Liver (tissue), 9 donors: ENCODE data around the gene SNCB. TPM values are rescaled to one million over a fixed set of nuclear protein-coding genes. Genes with fewer than 3 reads are reported as not detected.

Source experiments
- DNase-seq: peaks from one replicate; pipeline ENCODE4 v3.0.0-alpha.2; 2017; ENCODE audit warnings: low spot score
- H3K27ac ChIP-seq, 2 donors: one replicate each; pipeline ENCODE4 v1.7.0; 2013; ENCODE audit warnings: inconsistent platforms in 2 of 2, low read length in 2 of 2, control low read depth in 1 of 2, low read depth in 1 of 2, mild to moderate bottlenecking in 1 of 2
- H3K27me3 ChIP-seq, 4 donors: one replicate each; pipeline versions ENCODE4 v1.6.1 to v1.7.0; 2013; ENCODE audit warnings: low read length in 3 of 4, inconsistent platforms in 1 of 4, mild to moderate bottlenecking in 1 of 4, moderate library complexity in 1 of 4; ENCODE audit not compliant: control insufficient read depth in 4 of 4, insufficient read depth in 4 of 4
- H3K36me3 ChIP-seq, 4 donors: one replicate each; pipeline versions ENCODE4 v1.6.1 to v1.7.0; 2013; ENCODE audit warnings: low read length in 3 of 4, mild to moderate bottlenecking in 3 of 4, low read depth in 1 of 4, moderate library complexity in 1 of 4; ENCODE audit not compliant: control insufficient read depth in 4 of 4, insufficient read depth in 3 of 4
- H3K4me1 ChIP-seq, 4 donors: one replicate each; pipeline versions ENCODE4 v1.6.1 to v1.7.0; 2013; ENCODE audit warnings: low read length in 3 of 4, mild to moderate bottlenecking in 3 of 4, moderate library complexity in 1 of 4; ENCODE audit not compliant: control insufficient read depth in 4 of 4, insufficient read depth in 4 of 4
- H3K4me3 ChIP-seq, 3 donors: one replicate each; pipeline versions ENCODE4 v1.6.1 to v1.7.0; 2013; ENCODE audit warnings: low read length in 3 of 3, control low read depth in 1 of 3, low read depth in 1 of 3, mild to moderate bottlenecking in 1 of 3
- H3K9ac ChIP-seq, 2 donors: one replicate each; pipeline ENCODE4 v1.7.0; 2013; ENCODE audit warnings: low read length in 2 of 2, mild to moderate bottlenecking in 2 of 2, moderate library complexity in 2 of 2, control low read depth in 1 of 2, low read depth in 1 of 2
- H3K9me3 ChIP-seq, 4 donors: one replicate each; pipeline versions ENCODE4 v1.6.1 to v1.7.0; 2013; ENCODE audit warnings: low read length in 3 of 4; ENCODE audit not compliant: control insufficient read depth in 4 of 4
- ATF3 ChIP-seq: IDR thresholded peaks from 2 replicates; pipeline ENCODE4 v1.6.1; 2016; ENCODE audit warnings: antibody characterized with exemption
- EGR1 ChIP-seq, 2 donors: IDR thresholded peaks; 2 replicates each; pipeline ENCODE4 v1.6.1; 2016 to 2018; ENCODE audit warnings: antibody characterized with exemption in 2 of 2, low read depth in 2 of 2
- FOXA1 ChIP-seq: IDR thresholded peaks from 2 replicates; pipeline ENCODE4 v1.6.1; 2016; ENCODE audit warnings: antibody characterized with exemption
- GABPA ChIP-seq, 2 donors: IDR thresholded peaks in 1 of 2; conservative IDR thresholded peaks in 1 of 2; 2 replicates each; pipeline ENCODE4 v1.6.1; 2016; ENCODE audit warnings: antibody characterized with exemption in 2 of 2, mild to moderate bottlenecking in 1 of 2, moderate library complexity in 1 of 2
- HNF4A ChIP-seq, 2 donors: conservative IDR thresholded peaks; 2 replicates each; pipeline ENCODE4 v1.6.1; 2016; ENCODE audit warnings: antibody characterized with exemption in 2 of 2, mild to moderate bottlenecking in 2 of 2
- HNF4G ChIP-seq: IDR thresholded peaks from 2 replicates; pipeline ENCODE4 v1.6.1; 2016; ENCODE audit warnings: antibody characterized with exemption
- JUND ChIP-seq, 2 donors: IDR thresholded peaks; 2 replicates each; pipeline ENCODE4 v1.6.1; 2016; ENCODE audit warnings: antibody characterized with exemption in 2 of 2
- MAX ChIP-seq: IDR thresholded peaks from 2 replicates; pipeline ENCODE4 v1.6.1; 2016; ENCODE audit warnings: antibody characterized with exemption
- NR2F2 ChIP-seq: IDR thresholded peaks from 2 replicates; pipeline ENCODE4 v1.6.1; 2016; ENCODE audit warnings: antibody characterized with exemption
- RAD21 ChIP-seq, 2 donors: IDR thresholded peaks; 2 replicates each; pipeline ENCODE4 v1.6.1; 2016; ENCODE audit warnings: antibody characterized with exemption in 2 of 2, mild to moderate bottlenecking in 2 of 2
- RXRA ChIP-seq, 2 donors: IDR thresholded peaks; 2 replicates each; pipeline ENCODE4 v1.6.1; 2017 to 2018; ENCODE audit warnings: antibody characterized with exemption in 2 of 2, mild to moderate bottlenecking in 1 of 2
- SP1 ChIP-seq: IDR thresholded peaks from 2 replicates; pipeline ENCODE4 v1.6.1; 2018; ENCODE audit warnings: antibody characterized with exemption, mild to moderate bottlenecking
- TAF1 ChIP-seq: conservative IDR thresholded peaks from 2 replicates; pipeline ENCODE4 v1.6.1; 2016; ENCODE audit warnings: antibody characterized with exemption, mild to moderate bottlenecking
- YY1 ChIP-seq: IDR thresholded peaks from 2 replicates; pipeline ENCODE4 v1.6.1; 2016; ENCODE audit warnings: antibody characterized with exemption, mild to moderate bottlenecking
- WGBS: extraction: QIAGEN DNeasy Blood & Tissue Kit; methylation state at CpG from one replicate; pipeline ENCODE4 v1.1.7; 2013; 5-methylcytosine and 5-hydroxymethylcytosine counted together
- polyA plus RNA-seq, 2 donors: library from polyadenylated mRNA; stranded (reverse) in 1 of 2; unstranded in 1 of 2; fragments of 200-250 nt in 1 of 2; fragments of >200 nt in 1 of 2; fragmentation: Nextera tagmentation in 1 of 2; extraction: Ambion mirVana in 1 of 2; gene quantifications; one replicate each; pipeline versions ENCODE4 v1.2.1 to v1.2.3, GENCODE V29; 2013 to 2015
- total RNA-seq, 2 donors: library from RNA; depleted of rRNA; stranded (reverse); fragments of >200 nt; gene quantifications; one replicate each; pipeline ENCODE4 v1.2.3, GENCODE V29; 2014
- TF ChIP-seq, protein P1 (sequence below): fragments of 150-350 bp; IDR thresholded peaks from 2 replicates; pipeline ENCODE4 v1.5.1; 2017; ENCODE audit warnings: improper control_type of control experiment, low read depth, low read length; ENCODE audit not compliant: missing input control
- TF ChIP-seq, protein P2 (sequence below): IDR thresholded peaks from 2 replicates; pipeline ENCODE4 v1.6.1; 2016; ENCODE audit warnings: antibody characterized with exemption
- TF ChIP-seq, protein P3 (sequence below): IDR thresholded peaks from 2 replicates; pipeline ENCODE4 v1.6.1; 2016; ENCODE audit warnings: antibody characterized with exemption, mild to moderate bottlenecking
- donor health status: healthy.
- donor health status: healthy.
- donor health status: healthy.
- donor health status: healthy.
- donor health status: healthy.

The SNCB gene
- total and polyA plus RNA-seq, 4 donors = not detected

- Histone ChIP-seq H3K36me3 (no peaks in the 10 kb centered on the region), H3K4me3 (no peak overlapping the region), H3K27ac (no peak overlapping the region), H3K27me3 (peaks cover 0 to 2% (median 0%) of the 10 kb centered on the region in 4 donors), H3K9me3 (no peaks in the 10 kb centered on the region), H3K9ac (no peak overlapping the region), H3K4me1 (peaks cover 0 to 11% (median 7%) of the 10 kb centered on the region in 4 donors)
- no peak for DNase-seq
- 57% methylated on average over 19 of the region's 19 CpGs for WGBS
- TF ChIP-seq HNF4A (conservative IDR thresholded peaks at IDR 0.05) = no peak
- TF ChIP-seq, protein P1, sequence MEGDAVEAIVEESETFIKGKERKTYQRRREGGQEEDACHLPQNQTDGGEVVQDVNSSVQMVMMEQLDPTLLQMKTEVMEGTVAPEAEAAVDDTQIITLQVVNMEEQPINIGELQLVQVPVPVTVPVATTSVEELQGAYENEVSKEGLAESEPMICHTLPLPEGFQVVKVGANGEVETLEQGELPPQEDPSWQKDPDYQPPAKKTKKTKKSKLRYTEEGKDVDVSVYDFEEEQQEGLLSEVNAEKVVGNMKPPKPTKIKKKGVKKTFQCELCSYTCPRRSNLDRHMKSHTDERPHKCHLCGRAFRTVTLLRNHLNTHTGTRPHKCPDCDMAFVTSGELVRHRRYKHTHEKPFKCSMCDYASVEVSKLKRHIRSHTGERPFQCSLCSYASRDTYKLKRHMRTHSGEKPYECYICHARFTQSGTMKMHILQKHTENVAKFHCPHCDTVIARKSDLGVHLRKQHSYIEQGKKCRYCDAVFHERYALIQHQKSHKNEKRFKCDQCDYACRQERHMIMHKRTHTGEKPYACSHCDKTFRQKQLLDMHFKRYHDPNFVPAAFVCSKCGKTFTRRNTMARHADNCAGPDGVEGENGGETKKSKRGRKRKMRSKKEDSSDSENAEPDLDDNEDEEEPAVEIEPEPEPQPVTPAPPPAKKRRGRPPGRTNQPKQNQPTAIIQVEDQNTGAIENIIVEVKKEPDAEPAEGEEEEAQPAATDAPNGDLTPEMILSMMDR = no peak
- no peak for TF ChIP-seq SP1
- TF ChIP-seq HNF4G = no peak
- TF ChIP-seq EGR1 (IDR thresholded peaks at IDR 0.05; ENCODE audit: low read depth in 2 of 2) = no peak
- TF ChIP-seq TAF1 = no peak
- no peak for TF ChIP-seq RAD21 (IDR thresholded peaks at IDR 0.05)
- no peak for TF ChIP-seq RXRA (IDR thresholded peaks at IDR 0.05)
- TF ChIP-seq, protein P2, sequence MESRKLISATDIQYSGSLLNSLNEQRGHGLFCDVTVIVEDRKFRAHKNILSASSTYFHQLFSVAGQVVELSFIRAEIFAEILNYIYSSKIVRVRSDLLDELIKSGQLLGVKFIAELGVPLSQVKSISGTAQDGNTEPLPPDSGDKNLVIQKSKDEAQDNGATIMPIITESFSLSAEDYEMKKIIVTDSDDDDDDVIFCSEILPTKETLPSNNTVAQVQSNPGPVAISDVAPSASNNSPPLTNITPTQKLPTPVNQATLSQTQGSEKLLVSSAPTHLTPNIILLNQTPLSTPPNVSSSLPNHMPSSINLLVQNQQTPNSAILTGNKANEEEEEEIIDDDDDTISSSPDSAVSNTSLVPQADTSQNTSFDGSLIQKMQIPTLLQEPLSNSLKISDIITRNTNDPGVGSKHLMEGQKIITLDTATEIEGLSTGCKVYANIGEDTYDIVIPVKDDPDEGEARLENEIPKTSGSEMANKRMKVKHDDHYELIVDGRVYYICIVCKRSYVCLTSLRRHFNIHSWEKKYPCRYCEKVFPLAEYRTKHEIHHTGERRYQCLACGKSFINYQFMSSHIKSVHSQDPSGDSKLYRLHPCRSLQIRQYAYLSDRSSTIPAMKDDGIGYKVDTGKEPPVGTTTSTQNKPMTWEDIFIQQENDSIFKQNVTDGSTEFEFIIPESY = no peak
- no peak for TF ChIP-seq ATF3
- TF ChIP-seq FOXA1 = no peak
- TF ChIP-seq JUND (IDR thresholded peaks at IDR 0.05) = no peak
- no peak for TF ChIP-seq YY1
- no peak for TF ChIP-seq MAX
- TF ChIP-seq, protein P3, sequence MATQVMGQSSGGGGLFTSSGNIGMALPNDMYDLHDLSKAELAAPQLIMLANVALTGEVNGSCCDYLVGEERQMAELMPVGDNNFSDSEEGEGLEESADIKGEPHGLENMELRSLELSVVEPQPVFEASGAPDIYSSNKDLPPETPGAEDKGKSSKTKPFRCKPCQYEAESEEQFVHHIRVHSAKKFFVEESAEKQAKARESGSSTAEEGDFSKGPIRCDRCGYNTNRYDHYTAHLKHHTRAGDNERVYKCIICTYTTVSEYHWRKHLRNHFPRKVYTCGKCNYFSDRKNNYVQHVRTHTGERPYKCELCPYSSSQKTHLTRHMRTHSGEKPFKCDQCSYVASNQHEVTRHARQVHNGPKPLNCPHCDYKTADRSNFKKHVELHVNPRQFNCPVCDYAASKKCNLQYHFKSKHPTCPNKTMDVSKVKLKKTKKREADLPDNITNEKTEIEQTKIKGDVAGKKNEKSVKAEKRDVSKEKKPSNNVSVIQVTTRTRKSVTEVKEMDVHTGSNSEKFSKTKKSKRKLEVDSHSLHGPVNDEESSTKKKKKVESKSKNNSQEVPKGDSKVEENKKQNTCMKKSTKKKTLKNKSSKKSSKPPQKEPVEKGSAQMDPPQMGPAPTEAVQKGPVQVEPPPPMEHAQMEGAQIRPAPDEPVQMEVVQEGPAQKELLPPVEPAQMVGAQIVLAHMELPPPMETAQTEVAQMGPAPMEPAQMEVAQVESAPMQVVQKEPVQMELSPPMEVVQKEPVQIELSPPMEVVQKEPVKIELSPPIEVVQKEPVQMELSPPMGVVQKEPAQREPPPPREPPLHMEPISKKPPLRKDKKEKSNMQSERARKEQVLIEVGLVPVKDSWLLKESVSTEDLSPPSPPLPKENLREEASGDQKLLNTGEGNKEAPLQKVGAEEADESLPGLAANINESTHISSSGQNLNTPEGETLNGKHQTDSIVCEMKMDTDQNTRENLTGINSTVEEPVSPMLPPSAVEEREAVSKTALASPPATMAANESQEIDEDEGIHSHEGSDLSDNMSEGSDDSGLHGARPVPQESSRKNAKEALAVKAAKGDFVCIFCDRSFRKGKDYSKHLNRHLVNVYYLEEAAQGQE = no peak
These were observed 34.6 kb upstream of the SNCB start for GRCh38 chr5:176664886-176665285.

DNA sequence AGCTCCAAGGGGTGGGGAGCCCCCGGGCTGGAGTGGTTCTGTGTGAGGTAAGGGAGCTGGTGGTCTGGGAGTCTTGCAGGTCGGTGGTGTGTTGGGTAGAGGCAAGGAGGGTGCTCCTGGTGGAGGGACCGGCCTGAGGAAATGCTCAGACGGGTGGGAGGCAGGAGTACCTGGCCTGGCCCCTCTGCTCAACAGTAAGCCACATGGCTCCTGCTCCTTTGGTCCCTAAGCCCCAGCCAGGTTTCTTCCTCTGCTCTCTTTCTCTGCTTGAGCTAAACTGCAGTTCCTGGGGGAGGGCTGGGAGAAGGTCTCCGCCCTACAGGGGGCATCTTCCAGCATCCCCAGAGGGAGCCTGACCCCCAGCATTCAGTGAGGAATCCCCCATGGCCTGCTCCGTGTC lies 34.1 kb upstream of the SNCB start:
- Histone ChIP-seq H3K27me3 (peaks cover 0 to 2% (median 0%) of the 10 kb centered on the region in 4 donors), H3K4me1 (peaks cover 0 to 11% (median 7%) of the 10 kb centered on the region in 4 donors), H3K9ac (no peak overlapping the region), H3K27ac (no peak overlapping the region), H3K4me3 (no peak overlapping the region), H3K36me3 (no peaks in the 10 kb centered on the region), H3K9me3 (no peaks in the 10 kb centered on the region)
- DNase-seq = no peak
- 52% methylated on average over 6 of the region's 6 CpGs for WGBS
- TF ChIP-seq GABPA (IDR thresholded peaks at IDR 0.05 in 1 of 2, conservative IDR thresholded peaks at IDR 0.05 in 1 of 2) (no peak), MAX (no peak), HNF4A (conservative IDR thresholded peaks at IDR 0.05) (no peak), ATF3 (no peak), NR2F2 (no peak), HNF4G (no peak), SP1 (no peak), EGR1 (IDR thresholded peaks at IDR 0.05; ENCODE audit: low read depth in 2 of 2) (no peak), TAF1 (no peak), YY1 (no peak), JUND (IDR thresholded peaks at IDR 0.05) (no peak), RAD21 (IDR thresholded peaks at IDR 0.05) (no peak)
- TF ChIP-seq, protein P3 = no peak
- TF ChIP-seq, protein P2 = no peak
